Loucy (cell line): ENCODE measurements around the gene TEAD1.

Source experiments
- EZH2phosphoT487 ChIP-seq: fragments of 200-600 bp; IDR thresholded peaks from 2 replicates; pipeline ENCODE4 v1.6.1; 2018; ENCODE audit warnings: antibody characterized with exemption, mild to moderate bottlenecking, moderate library complexity, borderline replicate concordance
- TF ChIP-seq, protein P1 (sequence below): fragments of 200-600 bp; sonication (generic); conservative IDR thresholded peaks from 2 replicates; pipeline ENCODE4 v1.5.1; 2014; ENCODE audit warnings: mild to moderate bottlenecking, antibody characterized with exemption, low read length

DNA sequence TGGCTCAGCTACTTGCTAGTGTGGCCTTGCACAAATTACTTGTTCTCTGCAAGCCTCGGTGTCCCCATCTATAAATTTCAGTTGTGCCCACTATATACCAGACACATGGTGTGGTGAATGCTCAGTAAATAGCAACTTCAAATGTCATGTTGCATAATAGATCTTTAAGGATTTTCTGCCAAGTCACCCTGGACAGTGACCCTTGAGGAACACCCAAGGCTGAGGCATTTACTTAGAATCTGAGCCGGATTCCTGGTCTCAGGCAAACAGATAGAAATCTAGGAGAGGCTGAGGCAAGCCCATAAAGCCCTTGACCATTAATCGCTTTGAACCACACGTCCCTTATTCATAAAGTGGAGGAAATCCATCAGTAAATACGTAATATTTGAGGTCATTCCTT is 9.7 kb downstream of the TEAD1 start:
- TF ChIP-seq, protein P1, sequence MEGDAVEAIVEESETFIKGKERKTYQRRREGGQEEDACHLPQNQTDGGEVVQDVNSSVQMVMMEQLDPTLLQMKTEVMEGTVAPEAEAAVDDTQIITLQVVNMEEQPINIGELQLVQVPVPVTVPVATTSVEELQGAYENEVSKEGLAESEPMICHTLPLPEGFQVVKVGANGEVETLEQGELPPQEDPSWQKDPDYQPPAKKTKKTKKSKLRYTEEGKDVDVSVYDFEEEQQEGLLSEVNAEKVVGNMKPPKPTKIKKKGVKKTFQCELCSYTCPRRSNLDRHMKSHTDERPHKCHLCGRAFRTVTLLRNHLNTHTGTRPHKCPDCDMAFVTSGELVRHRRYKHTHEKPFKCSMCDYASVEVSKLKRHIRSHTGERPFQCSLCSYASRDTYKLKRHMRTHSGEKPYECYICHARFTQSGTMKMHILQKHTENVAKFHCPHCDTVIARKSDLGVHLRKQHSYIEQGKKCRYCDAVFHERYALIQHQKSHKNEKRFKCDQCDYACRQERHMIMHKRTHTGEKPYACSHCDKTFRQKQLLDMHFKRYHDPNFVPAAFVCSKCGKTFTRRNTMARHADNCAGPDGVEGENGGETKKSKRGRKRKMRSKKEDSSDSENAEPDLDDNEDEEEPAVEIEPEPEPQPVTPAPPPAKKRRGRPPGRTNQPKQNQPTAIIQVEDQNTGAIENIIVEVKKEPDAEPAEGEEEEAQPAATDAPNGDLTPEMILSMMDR = no peak
- no peak for TF ChIP-seq EZH2phosphoT487
